GM21515 (cell line): ENCODE data around the gene KMT2B.
A peak's percentile ranks its signal among the peaks of the same experiment; 100 is the strongest.

Experiments
- ATAC-seq: cut with Tn5 transposase; IDR thresholded peaks from one replicate; pipeline ENCODE4 v1.9.1; 2021; ENCODE audit not compliant: unreplicated experiment

Gene KMT2B

DNA sequence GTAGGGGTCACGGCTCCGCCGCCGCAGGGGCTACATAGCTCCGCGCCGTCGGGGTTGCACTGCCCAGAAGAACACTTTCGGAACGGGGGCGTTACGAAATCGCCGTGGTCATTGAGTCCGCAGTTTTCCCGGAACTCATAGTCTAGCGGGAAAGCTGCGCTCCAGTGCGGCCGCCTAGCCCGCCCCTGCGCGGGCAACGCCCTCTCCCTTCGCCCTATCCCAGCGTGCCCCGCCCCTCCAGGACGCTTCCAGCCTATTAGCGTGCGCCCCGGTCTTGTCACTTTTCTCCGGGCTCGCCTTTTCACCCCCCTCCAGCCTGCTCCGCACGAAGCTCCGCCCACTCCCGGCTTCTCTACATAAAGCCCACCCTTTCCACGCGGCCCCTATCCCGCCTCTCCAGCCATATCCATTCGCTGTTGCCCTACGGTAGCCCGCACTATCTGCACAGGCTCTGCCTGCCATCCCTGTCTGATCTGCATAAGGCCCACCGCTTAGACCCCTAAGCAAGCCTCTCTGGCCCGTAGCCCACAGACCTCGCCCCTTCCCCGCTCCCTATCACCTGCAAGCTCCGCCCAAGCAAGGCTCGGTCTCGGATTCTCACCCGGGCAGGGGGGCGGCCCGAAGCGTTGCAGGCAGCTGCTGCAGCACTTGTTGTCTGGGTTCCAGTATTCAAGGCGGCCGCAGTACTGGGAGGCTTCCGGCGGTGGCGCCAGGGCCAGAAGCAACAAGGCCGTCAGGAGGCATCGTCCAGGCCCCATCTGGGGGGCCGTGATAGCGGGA is 22.8 kb downstream of the KMT2B start:
- ATAC-seq: peak; percentile 41

GRCh38 chr19:35741203-35741515 is 23.4 kb downstream of the KMT2B start:
- ATAC-seq: no peak

- ATAC-seq: no peak
These were observed 24.4 kb downstream of the KMT2B start, which contains the start of gene IGFLR1 for GRCh38 chr19:35742121-35742724. IGFLR1 (minus strand) TSS chr19:35742452; CDS start chr19:35741180, 1,272 bp downstream.

DNA sequence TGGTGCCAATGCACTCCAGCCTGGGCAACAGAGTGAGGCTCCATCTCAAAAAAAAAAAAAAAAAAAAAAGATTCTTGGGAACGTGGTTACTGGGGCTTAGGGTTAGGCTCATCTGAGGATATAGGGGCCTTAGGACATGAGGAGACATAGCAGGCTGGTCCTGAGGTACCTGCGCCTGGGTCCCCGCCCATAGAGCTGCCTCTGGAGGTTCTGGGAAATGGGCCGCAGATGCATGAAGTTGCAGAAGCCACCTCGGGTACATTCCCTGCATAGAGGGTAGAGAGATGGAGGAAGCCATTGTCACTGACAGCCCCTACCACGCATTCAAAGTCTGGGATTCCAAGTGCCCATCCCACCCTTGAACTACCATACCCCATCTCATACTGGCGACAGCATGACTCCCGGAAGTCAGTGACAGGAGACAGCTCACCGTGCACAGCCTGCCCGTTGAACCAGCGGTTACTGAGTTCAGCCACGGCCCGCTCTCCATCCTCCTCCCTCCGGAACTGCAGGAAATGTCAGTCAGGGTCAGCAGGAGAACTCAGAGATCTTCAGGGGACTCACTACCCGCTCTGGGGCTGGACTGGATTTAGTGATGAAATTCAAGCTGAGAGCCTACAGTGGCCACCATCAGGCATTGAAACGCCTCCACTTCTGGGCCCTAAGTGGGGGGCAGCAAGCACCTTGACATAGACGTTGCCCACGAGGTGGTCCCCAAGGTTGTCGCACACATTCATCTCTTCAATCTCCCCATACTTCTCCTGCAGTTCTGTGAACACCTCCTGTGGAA is 26.0 kb downstream of the KMT2B start:
- no peak for ATAC-seq

- peak; percentile 27 for ATAC-seq
These were observed 26.9 kb downstream of the KMT2B start for GRCh38 chr19:35744430-35745327.

- peak; percentile 40 for ATAC-seq
These were observed 27.7 kb downstream of the KMT2B start, which contains the start of the genes PSENEN and U2AF1L4 for GRCh38 chr19:35745328-35746086. PSENEN (plus strand) TSS chr19:35745651; CDS start chr19:35745931, 280 bp downstream. U2AF1L4 (minus strand) TSS chr19:35745418; CDS start chr19:35745391, 27 bp downstream.

- ATAC-seq: no peak
These were observed 28.3 kb downstream of the KMT2B start for GRCh38 chr19:35746087-35746462.

GRCh38 chr19:35746531-35746930 is 28.7 kb downstream of the KMT2B start:
- ATAC-seq: no peak

- peak; percentile 59 for ATAC-seq
These were observed 30.6 kb downstream of the KMT2B start, which contains the start of gene LIN37 for GRCh38 chr19:35748106-35749020. LIN37 (plus strand) TSS chr19:35748576; CDS start chr19:35748725, 149 bp downstream.

GRCh38 chr19:35750167-35750566 is 32.4 kb downstream of the KMT2B start:
- ATAC-seq: no peak

- ATAC-seq: no peak
These were observed 34.3 kb downstream of the KMT2B start for GRCh38 chr19:35751839-35752745.

DNA sequence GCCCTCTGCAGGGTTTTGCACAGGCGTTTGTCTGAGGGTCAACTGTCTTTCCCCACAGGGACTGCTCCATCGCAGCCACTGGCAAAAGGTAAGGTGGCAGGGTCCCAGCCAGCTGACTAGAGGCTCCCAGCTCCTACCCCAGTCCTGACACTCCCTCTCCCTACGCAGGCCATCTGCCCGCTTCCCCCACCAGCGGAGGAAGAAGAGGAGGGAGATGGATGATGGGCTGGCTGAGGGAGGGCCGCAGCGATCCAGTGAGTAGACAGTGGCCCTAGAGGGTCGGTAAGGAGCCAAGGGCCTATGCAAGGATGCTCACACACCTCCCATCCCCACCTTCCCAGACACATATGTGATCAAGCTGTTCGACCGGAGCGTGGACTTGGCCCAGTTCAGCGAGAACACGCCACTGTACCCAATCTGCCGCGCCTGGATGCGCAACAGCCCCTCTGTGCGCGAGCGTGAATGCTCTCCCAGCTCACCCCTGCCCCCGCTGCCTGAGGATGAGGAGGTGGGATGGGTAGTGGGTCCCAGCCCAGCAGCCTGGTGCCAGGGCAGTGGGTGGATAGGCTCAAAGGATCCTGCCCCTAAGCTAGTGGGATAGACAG is 35.0 kb downstream of the KMT2B start:
- no peak for ATAC-seq

- ATAC-seq: no peak
These were observed 36.0 kb downstream of the KMT2B start for GRCh38 chr19:35753634-35754369.

GRCh38 chr19:35754370-35755130 is 36.7 kb downstream of the KMT2B start:
- no peak for ATAC-seq

DNA sequence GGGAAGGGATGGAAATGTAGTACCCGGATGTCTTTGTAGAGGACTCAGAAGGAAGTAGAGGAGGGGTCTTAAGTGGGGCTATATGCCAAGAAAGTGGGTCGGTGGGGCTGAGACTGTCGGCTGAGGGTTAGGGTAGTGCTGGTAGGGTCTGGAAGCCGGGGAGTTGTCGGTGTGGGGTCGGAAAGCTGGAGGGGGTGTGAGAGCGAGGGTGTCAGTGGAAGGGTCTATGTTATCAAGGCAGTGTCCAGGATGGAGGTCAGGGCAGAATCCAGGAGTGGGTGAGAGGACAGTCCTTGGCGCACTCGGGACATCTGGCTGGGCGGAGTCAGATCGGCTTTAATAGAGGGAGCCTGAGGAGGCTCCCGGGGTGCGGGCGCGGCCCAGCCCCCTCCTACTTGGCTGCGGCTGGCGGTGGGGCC is 37.3 kb downstream of the KMT2B start:
- no peak for ATAC-seq
